ENCODE data around the gene PLCH1.

PLCH1 gene

DNA sequence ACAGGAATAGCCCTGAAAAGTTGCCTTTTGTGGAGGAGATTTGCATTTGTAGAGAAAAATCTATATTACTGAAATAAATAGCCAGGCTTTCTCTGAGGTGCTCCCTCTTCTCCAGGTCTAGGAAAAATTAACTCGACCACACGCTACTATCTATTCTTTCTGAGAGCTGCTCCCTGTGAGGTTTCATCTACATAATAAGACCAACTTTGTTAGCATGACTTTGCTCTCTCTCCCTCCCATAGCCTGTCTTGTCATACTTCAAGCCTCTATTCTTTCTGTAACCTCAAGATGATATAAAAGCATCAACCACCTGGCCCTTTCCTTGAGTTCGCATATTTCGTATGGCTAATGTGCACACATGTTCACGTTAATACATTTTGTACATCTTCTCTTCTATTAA, 375.6 kb downstream of the PLCH1 start:
- DNase-seq = no peak

DNA sequence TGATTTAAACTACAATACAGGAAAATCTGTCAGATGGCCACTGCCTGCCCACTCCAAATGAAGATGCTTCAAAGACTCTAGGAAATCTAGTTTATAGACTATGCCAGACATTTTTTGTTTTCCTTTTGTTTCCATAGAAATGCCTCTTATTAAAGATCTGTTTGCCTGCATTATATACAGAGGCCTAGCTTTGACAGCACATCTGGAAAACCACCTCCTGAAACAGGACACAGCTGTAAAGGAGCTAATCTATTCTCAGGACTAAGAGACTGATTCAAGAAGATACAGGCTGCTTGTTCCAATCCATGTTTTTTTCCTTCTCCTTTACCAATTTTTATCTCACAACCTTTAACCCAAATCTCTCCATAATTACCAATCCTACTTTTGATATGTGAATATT, 376.1 kb downstream of the PLCH1 start:
- no peak for DNase-seq

DNA sequence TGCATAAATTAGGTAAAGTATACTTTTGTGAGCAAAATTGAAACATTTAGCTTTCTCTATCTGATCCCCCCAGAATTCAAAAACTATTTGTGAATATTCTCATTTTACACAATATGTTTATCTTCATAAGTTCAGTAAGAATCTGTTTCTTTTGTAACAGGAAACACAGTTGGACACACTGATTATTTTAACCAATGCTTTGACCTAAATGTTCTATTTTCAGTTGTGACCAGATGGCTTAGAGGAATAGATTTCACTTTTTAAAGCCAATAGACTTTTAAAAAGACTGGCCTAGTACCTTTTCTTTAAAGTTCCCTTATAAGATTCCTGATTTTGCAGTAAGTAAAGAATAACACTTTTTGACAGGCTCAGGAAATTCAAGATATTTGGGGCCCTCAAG, 377.4 kb downstream of the PLCH1 start:
- DNase-seq = no peak

DNA sequence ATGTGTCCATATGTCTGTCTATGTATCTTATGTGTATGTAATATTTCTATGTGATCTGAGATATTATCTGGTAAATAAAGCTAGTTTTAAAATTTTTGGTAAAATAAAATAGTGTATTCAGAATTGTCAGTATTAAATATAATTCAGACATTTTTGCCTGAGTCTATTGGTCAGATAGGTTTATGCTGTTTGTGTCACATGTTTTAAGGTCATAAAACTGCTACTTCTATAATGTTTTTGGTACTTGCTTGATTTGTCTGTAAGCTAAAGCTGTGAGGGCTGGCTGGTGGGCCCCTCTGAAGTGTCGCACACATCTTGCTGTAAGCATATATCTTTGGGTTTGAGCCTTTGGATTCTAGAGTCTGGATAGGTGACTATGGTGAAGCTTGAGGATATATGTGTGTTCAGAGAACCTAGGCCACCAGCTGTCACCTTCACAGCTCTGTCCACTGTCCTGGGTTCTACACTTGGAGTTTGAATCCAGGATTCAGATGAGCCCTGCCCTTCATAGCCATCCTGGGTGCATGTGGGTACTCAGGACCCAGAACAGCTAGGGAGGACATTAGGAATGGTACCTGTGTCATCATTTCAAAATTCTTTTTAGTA, 379.6 kb downstream of the PLCH1 start:
- DNase-seq = no peak

DNA sequence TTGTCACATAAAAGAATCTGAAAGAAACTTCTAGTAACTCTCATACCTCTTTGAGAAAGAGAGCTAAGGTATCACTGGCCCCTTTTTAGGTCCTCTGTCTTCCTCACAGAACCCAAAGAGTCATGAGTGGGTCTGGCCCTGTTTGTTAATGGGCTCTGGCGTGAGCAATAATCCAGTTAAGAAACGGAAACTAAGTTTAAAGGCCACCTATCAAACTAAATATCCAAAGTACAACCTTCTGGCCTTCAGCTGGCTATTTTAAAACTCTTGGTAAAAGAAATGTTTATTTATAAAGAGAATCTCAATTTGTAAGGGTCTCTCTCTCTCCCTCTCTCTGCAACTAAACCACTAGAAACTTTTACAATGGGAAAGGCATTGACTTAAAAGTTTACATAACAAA, 380.4 kb downstream of the PLCH1 start:
- no peak for DNase-seq

DNA sequence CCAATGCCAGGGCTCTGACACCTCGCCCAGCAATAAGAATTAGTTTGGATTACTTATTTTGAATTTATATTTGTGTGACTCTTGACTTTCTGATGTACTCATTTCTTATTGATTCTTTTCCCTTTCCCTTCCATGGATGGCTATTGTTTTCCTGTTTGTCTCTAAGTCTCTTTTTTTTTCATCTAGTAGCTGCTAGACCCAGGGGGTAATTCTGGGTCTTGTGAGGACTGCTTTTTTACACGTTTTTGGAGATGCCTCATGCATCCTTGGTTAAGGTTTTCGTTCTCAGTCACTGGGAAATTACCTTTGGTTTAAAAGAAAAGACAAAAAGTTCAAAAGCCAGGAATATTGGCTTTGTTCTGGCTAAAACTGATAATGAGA, 381.2 kb downstream of the PLCH1 start:
- no peak for DNase-seq

DNA sequence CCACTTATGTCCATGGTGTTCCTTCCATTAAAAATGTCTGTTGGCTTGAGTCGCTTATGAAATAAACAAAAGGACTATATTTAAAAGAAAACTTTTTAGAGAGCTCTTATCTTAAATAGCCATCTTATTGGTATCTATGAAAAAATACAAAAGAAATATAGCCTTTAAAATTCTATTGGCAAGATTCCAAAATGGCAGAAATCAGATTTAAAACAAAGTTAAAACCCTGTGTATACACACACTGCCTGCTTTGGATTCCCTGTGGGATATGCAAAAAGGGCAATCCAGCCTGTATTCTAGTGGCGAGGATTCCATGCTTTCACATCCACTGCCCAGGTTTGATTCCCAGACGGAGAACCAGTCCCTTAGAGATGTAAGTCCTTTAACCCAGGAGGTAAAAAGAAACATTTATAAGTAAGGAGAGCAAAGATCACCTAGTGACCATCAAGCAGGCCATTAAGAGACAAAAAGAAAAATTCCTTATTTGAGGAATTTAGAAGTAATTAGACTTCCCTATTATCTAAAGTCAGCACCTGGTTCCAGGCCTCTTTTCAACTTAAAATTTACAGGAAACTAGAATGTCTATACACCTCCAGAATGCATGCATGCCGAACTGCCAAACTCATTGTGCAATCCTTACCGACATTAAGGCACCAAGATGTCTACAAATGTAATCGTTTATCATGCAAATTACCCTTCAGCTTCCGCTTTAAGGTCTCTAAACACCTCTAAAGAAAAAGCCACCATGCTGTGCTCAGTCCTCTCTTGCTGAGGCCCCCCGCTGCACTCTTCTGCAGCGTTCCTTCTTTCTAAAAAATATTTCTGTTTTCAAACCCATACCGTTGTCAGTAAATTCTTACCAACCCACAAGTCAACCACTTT, 381.8 kb downstream of the PLCH1 start:
- no peak for DNase-seq

DNA sequence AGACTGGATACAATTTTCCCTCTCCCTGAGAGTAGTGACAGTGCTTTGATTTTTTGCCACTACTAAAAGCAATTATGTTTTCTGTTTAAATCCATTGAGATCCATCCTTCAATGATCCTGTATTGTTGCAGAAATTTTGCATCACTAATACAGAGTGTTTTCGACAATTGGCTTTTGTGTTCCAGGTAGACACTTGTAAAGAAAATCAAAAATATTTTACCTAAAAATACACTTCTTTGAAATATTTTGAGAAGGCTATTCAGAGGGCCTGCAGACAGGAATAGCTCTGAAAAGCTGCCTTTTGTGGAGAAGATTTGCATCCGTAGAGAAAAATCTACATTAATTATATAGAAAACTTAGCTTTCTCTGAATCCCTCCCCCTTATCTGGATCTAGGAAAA, 384.6 kb downstream of the PLCH1 start:
- DNase-seq = no peak

DNA sequence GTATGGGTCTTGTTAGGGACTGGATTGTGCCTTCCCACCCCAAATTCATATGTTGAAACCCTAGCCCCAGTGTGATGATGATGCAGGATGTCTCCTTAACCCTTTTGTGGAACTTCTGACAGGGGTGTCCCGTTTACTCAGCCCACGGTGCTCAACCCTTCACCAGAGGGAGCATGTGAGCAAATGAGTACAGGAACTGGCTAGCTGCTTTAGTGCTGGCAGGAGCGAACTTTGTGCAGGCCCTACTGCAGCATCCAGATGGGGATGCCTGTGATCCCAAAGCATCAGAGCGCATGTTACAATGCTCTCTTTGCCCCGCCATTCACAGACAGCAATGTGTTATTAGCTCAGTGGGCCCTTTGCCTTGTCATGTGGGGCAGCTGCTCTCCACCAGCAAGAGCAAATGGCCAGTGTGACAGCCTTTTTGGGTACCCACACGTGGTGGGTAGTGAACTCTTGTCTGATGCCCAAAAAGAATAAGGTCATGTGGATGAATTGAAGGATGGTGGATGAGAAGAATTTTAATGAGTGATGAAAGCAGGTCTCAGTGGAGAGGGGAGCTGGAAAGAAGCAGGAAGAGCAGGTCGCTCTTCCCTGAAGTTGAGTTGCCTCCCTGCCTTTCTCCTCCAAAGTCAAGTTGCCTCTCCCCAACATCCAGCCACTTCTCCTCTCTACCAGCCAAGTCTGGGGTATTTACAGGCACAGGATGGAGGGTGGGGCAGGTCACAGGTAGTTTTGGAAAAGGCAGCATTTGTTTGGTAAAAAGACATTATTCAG, 388.1 kb downstream of the PLCH1 start:
- no peak for DNase-seq

DNA sequence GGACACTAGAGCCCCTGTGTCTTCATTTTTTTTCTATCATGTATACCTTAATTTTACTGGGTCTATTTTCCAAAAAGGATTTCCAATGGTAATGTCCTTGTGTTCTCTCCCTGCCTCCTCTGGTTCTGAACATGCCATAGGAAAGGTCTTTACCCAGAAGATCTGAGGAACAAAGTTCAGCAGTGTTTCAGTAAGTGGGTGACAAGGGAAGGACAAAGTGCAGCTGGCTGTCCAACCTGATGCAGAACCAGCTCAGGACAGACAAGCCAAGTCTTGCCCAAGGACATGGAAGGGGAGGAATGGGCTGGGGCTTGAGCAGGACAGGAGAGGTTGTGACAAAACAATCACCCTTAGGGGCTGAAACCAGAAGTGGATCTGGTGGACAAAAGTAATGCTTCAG, 390.2 kb downstream of the PLCH1 start:
- no peak for DNase-seq

DNA sequence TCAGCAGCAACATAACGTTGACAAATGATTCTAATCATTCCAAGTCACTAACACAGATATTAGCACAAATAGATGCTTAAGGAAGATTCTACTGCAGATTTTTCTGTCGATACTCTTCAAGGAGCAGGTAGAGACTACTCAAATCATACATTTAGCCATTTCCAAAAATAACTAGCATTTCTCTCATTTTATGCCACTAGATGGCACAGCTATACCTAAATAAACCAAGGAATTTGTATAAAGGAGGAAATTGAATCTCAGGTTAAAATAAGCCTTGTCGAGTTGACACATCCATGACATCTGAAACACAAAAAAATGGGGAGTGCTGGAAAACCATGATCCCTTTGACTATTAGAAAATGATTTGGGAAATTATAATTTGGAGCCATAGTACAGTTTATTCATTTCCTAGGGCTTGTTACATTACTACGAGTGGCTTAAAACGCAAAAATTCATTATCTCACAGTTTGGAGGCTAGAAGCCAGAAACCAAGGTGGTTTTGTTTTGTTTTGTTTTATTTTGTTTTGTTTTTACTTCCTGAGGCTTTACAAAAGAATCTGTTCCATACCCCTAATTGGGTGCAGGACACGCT, 391.9 kb downstream of the PLCH1 start:
- peak; percentile 31 for DNase-seq

DNA sequence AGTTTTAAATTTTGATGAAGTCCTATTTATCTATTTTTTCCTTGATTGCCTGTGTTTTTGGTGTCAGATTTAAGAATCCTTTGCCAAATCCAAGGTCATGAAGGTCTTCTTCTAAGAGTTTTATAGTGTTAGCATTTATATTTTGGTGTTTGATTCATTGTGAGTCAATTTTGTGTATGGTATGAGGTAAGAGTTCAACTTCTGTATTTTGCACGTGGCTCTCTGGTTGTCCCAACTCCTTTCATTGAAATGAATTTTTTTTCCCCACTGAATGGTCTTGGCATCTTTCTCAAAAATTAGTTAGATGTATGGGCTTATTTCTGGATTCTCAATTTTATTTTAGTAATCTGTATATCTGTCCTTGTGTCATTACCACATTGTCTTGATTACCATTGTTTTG, 394.3 kb downstream of the PLCH1 start:
- peak; percentile 41 for DNase-seq

DNA sequence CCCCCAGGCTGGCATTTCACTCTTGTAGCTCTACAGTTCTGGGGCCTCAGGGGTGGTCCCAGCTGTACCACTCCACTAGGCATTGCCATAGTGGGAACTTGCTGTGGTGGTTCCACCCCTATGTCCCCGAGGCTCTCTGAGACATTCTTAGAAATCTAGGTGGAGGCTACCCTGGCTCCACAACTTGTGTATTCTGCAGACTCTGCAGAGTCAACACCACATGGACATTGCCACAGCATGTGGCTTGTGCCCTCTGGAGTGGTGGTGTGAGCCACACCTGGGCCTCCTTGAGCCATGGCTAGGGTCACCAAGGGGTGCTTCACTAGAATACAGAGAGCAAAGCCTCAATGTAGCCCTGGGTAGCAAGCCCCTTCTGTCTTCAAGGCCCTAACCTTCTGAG, 397.0 kb downstream of the PLCH1 start:
- DNase-seq = no peak

DNA sequence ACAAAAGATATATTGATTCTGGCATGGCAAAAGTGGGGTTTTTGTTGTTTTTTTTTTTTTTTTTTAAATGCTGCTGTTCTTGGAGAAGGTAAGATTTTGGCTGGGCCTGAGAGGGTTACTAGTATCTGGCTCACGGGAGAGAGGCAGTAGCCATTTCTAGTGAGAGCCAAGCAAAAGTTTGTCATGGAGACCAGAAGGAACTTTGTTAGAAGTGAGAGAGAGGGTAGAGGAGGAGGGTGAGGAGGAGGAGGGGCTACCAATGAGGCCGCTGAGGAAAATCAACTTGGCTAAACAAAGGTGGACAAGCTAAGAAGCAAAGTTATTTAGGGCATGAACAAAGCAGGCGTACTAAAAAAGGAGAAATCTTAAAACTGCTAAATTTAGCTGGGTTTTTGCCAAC, 402.5 kb downstream of the PLCH1 start:
- DNase-seq = no peak

DNA sequence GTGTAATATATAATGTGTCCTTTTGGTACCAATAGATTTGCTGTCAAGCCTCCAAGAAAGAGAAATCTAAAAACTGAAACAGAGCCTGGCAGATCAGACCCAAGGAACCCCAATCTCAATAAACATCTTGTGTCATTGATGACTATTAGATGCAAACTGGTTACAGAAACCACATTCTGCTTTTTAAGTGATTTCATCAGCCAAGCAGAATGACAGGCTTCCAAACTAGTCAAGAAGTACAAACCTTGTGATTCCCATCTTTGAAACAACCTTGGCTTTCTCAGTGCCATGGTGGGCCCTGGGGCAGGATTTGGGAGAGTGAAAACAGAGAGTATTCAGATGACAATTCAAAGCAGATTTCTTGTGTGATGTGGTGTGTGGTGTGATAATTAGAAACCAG, 405.8 kb downstream of the PLCH1 start:
- no peak for DNase-seq

DNA sequence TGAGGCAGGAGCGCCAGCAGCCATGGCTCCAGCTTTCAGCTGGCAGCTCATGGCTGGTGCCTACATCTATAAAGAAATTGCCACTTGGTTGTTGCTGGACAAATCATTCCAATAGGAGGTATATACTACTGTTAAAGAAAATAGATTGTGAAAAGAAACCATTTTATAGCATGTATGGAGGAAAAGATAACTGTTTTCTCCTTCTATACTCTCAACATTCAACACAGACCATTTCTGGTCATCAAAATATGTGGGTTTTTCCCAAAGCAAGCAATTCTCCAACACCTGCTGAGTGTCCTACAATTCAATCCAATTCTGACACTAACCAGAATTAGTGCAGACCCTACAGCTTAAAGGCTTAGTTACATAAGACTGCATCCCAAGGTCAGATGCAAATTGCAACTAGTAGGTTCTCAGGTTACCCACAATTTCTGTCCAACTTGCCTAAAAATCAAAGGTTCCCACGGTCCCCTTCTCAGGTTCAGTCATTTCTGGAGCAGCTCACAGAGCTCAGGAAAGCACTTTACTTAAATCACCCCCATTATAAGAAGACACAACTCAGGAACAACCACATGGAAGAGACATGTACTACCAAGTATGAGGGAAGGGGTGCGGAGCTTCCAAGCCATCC, 409.0 kb downstream of the PLCH1 start:
- no peak for DNase-seq

DNA sequence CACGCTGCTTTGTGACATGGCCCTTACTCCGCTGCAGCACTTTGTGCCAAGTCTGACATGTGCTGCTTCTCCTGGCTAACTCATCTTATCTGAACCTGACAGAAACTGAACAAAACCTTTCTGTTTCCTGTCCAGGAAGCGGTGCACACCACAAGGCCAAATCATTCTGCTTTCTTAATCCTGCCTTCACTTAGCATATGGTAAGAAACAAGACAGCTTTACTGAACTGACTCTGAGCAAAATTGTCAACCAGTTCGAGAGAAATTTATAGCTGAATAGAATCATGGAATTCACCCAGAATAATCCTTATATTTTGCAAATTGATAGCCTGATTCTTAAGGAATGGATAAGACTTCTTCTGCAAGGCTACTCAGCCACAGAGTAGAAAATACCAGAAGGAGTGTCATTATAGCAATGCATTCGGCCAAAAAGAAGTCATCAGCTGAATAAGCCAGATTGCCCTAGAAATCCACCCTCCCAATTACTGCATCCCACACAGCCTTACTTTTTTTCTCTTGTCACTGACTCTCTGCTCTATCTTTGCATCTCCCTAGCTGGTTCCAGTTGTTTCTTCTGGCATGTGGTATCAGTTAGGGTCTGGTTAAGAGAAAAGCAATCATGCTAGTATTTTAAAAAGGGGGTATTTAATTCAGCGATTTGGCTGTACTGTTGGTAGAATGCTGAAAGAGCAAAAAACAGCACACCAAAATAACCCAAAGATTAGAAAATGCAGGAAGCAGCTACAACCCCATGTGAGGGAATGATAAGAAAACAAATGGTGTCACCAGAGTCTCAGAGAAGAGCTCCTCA, 409.8 kb downstream of the PLCH1 start:
- DNase-seq = no peak

DNA sequence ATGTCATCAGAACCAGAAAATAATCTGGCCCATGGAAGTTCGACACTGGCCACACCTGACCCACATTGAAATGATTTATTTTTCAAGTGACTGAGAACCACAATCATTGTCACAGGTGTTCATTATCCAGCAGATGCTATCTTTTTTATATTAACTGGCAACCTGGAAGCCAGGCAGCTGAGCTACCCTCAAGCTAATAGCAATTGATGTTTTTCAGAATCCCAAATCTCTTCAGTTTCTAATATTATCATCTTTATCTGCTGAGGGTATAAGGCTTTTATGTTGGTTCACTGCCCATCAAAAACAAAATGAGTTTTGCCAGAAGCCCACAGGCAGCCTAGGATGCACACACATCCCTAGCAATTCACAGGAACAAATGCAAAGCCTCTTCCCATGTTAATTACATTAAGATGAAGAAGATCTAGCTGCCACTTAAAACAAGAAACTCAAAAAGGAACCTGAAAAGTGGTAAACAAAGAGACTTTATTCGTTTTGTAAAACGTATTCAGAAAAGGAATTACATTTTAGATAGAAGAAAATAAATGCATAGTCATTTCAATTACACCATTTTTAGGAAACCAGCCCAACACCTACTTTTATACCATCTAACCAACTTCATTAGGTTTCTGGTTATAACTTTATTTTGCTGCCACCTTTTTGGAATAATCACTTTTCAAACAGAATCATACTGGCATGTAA, 410.5 kb downstream of the PLCH1 start:
- no peak for DNase-seq

DNA sequence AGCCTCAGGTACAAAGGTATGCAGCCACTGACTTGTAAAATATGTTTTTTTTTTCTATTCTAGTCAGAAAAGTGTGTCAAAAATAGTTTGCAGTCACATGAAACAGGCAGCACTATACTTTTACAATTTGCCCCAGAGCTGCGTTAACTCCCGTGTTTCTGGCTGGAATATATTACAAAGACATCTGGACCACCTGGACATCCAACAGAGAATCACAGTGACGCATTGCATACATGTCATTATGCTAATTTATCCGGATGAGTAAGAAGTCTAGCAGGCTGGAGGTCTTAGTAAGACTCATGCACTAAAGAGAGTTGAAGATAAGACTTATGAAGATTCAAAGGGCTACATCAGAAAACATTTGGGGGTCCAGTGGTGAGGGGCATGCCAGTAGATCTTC, 412.2 kb downstream of the PLCH1 start:
- no peak for DNase-seq

DNA sequence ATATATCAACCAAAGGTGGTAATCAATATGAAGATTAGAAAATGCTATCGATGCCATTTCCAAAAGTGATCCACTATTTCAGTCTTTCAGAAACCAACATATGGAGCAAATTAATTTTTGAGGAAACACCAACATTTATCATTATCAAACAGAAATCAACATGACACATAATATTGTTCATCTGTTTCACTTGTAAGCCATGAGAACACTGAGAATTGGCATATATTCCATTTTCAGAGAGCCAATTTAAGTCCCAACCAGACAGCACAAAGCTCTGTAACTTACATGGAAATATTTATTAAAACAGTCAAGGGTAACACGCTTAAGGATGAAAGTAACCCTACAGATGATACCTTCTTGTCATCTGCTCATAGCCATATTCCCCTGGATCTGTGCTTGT, 413.8 kb downstream of the PLCH1 start:
- no peak for DNase-seq

DNA sequence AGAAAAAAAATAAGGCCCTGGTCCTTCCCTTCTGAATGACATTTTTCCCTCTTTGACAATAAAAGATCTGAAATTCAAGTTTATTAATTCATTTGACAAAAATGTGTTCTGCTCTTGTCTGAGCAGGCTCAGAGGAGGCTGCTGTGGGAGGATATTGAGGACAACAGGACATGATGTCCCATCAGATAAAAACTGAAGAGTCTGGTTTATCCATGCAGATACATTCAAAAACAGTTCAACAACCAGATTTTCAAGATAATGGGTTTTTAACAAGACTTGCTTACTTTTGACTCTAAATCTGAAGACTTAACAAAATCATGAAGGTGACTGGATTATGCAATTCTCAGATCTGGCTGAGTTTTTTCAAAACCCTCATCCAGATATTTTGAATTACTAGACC, 414.5 kb downstream of the PLCH1 start:
- DNase-seq = no peak
